ENCODE measurements around the gene PCGF1.

DNA sequence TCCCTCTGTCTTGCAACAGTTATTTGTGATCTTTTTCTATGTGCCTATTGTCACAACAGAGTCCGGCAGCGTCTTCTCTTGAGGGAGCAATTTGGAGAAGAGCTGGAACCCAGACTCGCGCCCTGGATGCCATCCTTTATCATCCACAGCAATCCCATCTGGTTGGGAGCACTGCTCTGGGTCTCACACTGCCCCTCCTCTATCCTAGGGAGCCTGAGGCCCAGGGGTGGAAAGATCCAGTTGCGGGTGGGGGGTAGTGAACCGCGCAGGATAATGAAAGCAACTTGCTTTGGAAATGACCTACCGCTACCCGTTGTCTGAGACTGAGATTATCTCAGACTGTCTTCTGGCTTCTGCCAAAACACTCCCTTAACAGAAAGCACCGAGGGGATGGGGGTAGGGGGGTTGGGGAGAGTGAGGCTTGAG, 48.5 kb downstream of the PCGF1 start:
- TF ChIP-seq, protein P1, sequence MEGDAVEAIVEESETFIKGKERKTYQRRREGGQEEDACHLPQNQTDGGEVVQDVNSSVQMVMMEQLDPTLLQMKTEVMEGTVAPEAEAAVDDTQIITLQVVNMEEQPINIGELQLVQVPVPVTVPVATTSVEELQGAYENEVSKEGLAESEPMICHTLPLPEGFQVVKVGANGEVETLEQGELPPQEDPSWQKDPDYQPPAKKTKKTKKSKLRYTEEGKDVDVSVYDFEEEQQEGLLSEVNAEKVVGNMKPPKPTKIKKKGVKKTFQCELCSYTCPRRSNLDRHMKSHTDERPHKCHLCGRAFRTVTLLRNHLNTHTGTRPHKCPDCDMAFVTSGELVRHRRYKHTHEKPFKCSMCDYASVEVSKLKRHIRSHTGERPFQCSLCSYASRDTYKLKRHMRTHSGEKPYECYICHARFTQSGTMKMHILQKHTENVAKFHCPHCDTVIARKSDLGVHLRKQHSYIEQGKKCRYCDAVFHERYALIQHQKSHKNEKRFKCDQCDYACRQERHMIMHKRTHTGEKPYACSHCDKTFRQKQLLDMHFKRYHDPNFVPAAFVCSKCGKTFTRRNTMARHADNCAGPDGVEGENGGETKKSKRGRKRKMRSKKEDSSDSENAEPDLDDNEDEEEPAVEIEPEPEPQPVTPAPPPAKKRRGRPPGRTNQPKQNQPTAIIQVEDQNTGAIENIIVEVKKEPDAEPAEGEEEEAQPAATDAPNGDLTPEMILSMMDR (IDR thresholded peaks at IDR 0.05): no peak
- TF ChIP-seq POLR2A (IDR thresholded peaks at IDR 0.05): no peak

Data from esophagus squamous epithelium (tissue), 4 donors.